Type B pancreatic cell (in vitro differentiated cells): ENCODE measurements around the gene NUP93. TPM values are rescaled to one million over a fixed set of nuclear protein-coding genes. Genes with fewer than 3 reads are reported as not detected.

ENCODE experiments used
- DNase-seq: peaks from one replicate; pipeline ENCODE4 v3.0.0; 2021; ENCODE audit warnings: mixed read lengths; ENCODE audit not compliant: unreplicated experiment; ENCODE audit errors: extremely low spot score
- H3K27ac Mint-ChIP-seq: 2 replicates; pipeline ENCODE4 v1.8.0; 2021; ENCODE audit warnings: mild to moderate bottlenecking, mixed read lengths
- H3K27me3 Mint-ChIP-seq: 2 replicates; pipeline ENCODE4 v1.8.0; 2021; ENCODE audit warnings: mixed read lengths
- H3K36me3 Mint-ChIP-seq: 2 replicates; pipeline ENCODE4 v1.8.0; 2021; ENCODE audit warnings: mixed read lengths
- H3K4me1 Mint-ChIP-seq: one replicate; pipeline ENCODE4 v1.8.0; 2021; ENCODE audit warnings: mixed read lengths; ENCODE audit not compliant: unreplicated experiment
- H3K4me3 Mint-ChIP-seq: 2 replicates; pipeline ENCODE4 v1.8.0; 2021; ENCODE audit warnings: mild to moderate bottlenecking, mixed read lengths
- H3K9me3 Mint-ChIP-seq: 2 replicates; pipeline ENCODE4 v1.8.0; 2021; ENCODE audit warnings: mixed read lengths
- CTCF ChIP-seq: fragments of 200-600 bp; sonication (generic); conservative IDR thresholded peaks from 2 replicates; pipeline ENCODE4 v1.5.0; 2021; ENCODE audit warnings: antibody characterized with exemption, mild to moderate bottlenecking
- total RNA-seq: library from RNA; stranded (reverse); gene quantifications from 2 replicates; pipeline ENCODE4 v1.2.1, GENCODE V29; 2021; ENCODE audit warnings: low replicate concordance

The NUP93 gene
- total RNA-seq, 1 donor from 2014 or later = 101 TPM

- peaks cover 41% of the 10 kb centered on the region for H3K36me3 Mint-ChIP-seq
- no peak for TF ChIP-seq CTCF
- no peaks in the 10 kb centered on the region for H3K27me3 Mint-ChIP-seq
- peaks cover 7% of the 10 kb centered on the region for H3K9me3 Mint-ChIP-seq
- H3K4me3 Mint-ChIP-seq = no peak overlapping the region
- H3K27ac Mint-ChIP-seq = no peak overlapping the region
- no peak for DNase-seq
- H3K4me1 Mint-ChIP-seq = no peaks in the 10 kb centered on the region
Measured at GRCh38 chr16:56753410-56753809, 23.5 kb downstream of the NUP93 start.

DNA sequence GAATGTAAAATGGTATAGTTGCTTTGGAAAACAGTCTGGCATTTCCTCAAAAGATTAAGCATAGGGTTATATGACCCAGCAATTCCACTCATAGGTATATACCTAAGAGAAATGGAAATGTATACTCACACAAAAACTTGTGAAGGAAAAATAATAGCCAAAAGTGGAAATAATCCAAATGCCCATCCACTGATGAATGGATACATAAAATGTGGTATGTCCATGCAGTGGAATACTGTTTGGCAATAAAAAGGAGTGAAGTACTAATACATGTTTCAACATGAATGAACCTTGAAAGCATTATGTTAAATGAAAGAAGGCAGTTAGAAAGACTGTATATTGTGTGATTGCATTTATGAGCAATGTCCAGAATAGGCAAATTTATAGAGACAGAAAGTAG is 25.1 kb downstream of the NUP93 start:
- H3K9me3 Mint-ChIP-seq = peaks cover 7% of the 10 kb centered on the region
- no peak overlapping the region for H3K4me3 Mint-ChIP-seq
- H3K36me3 Mint-ChIP-seq = peaks cover 46% of the 10 kb centered on the region
- TF ChIP-seq CTCF = no peak
- no peak overlapping the region for H3K27ac Mint-ChIP-seq
- H3K4me1 Mint-ChIP-seq = peaks cover 6% of the 10 kb centered on the region
- no peak for DNase-seq
- H3K27me3 Mint-ChIP-seq = no peaks in the 10 kb centered on the region

- peaks cover 38% of the 10 kb centered on the region for H3K36me3 Mint-ChIP-seq
- peaks cover 8% of the 10 kb centered on the region for H3K4me1 Mint-ChIP-seq
- no peak overlapping the region for H3K4me3 Mint-ChIP-seq
- no peaks in the 10 kb centered on the region for H3K27me3 Mint-ChIP-seq
- no peak for DNase-seq
- H3K27ac Mint-ChIP-seq = no peak overlapping the region
- peaks cover 7% of the 10 kb centered on the region for H3K9me3 Mint-ChIP-seq
- no peak for TF ChIP-seq CTCF
Measured at GRCh38 chr16:56758432-56758831, 28.5 kb downstream of the NUP93 start.

- no peak for TF ChIP-seq CTCF
- DNase-seq = no peak
- peaks cover 11% of the 10 kb centered on the region for H3K4me1 Mint-ChIP-seq
- H3K9me3 Mint-ChIP-seq = peaks cover 2% of the 10 kb centered on the region
- H3K4me3 Mint-ChIP-seq = no peak overlapping the region
- H3K27ac Mint-ChIP-seq = peak overlapping the region; percentile 17
- peaks cover 33% of the 10 kb centered on the region for H3K36me3 Mint-ChIP-seq
- no peaks in the 10 kb centered on the region for H3K27me3 Mint-ChIP-seq
Measured at GRCh38 chr16:56758930-56759329, 29.0 kb downstream of the NUP93 start.

DNA sequence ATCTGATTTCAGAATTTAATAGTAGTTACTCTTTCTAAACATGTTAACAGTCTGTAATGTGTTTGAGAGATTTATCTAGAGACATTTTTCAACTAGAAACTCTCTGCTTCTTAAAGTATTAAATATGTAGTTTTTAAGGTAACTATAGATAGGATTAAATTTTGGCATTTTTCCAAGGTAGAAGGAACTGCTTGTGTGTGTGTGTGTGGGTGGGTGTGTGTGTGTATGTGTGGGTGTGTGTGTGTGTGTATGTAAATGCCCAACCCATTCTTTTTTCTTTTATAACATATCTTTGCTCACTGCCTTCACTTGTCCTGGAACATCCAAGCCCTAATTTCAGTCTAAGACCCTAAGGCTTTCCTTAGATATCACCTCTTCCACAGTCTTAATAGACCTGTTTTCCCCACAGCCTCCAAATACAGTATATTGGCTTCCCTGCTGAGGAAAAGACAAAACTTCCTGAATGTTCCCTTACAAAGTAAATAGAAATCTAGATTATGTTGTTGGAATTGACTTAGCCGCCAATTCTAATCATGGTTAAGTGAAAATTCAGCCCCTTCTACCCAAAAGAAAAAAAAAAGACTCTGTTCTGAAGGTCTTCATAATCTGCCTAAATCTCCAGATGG is 33.5 kb downstream of the NUP93 start:
- Mint-ChIP-seq H3K4me3 (no peak overlapping the region), H3K27me3 (no peaks in the 10 kb centered on the region), H3K27ac (no peak overlapping the region), H3K4me1 (peaks cover 11% of the 10 kb centered on the region), H3K36me3 (peaks cover 16% of the 10 kb centered on the region), H3K9me3 (no peaks in the 10 kb centered on the region)
- TF ChIP-seq CTCF = no peak
- DNase-seq = no peak

DNA sequence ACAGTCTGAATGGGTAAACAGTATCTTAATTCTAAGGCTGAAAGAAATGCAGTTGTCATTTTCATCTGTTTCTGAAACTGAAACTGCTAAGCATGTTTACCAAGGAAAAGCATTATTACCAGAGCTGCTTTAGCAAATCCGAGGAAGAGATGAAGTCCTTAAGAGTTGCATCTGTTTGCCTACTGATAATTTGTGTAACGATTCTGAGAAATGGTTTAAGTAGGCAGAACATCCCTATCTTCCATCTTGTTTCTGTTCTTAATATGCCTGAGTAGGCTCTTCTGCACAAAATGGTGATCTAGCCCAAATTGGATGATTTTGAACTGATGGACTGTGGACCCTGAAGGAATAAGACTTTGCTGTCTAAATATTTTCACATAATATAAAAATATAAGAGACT is 34.9 kb downstream of the NUP93 start:
- H3K27ac Mint-ChIP-seq = no peak overlapping the region
- H3K4me3 Mint-ChIP-seq = no peak overlapping the region
- TF ChIP-seq CTCF = no peak
- H3K27me3 Mint-ChIP-seq = no peaks in the 10 kb centered on the region
- peaks cover 6% of the 10 kb centered on the region for H3K4me1 Mint-ChIP-seq
- no peaks in the 10 kb centered on the region for H3K9me3 Mint-ChIP-seq
- H3K36me3 Mint-ChIP-seq = peaks cover 7% of the 10 kb centered on the region
- DNase-seq = no peak
